IMR-90 (cell line): ENCODE measurements around the gene BCL2L1.

Experiments used
- BHLHE40 ChIP-seq: fragments of 150-350 bp; IDR thresholded peaks from 2 replicates; pipeline ENCODE4 v1.6.1; 2016; ENCODE audit warnings: mild to moderate bottlenecking, low read depth, low read length
- CEBPB ChIP-seq: IDR thresholded peaks from 2 replicates; pipeline ENCODE4 v1.6.1; 2012; ENCODE audit warnings: low read depth, low read length, improper control_type of control experiment
- CHD1 ChIP-seq: IDR thresholded peaks from 2 replicates; pipeline ENCODE4 v1.6.1; 2012; ENCODE audit warnings: low read depth, low read length, improper control_type of control experiment
- CTCF ChIP-seq: conservative IDR thresholded peaks from 2 replicates; pipeline ENCODE4 v1.5.1; 2012; ENCODE audit warnings: mild to moderate bottlenecking, low read depth, low read length, improper control_type of control experiment
- MXI1 ChIP-seq: IDR thresholded peaks from 2 replicates; pipeline ENCODE4 v1.6.1; 2012; ENCODE audit warnings: low read depth, mild to moderate bottlenecking, low read length, moderate library complexity, borderline replicate concordance
- NFE2L2 ChIP-seq: fragments of 150-350 bp; IDR thresholded peaks from 2 replicates; pipeline ENCODE4 v1.6.1; 2016; ENCODE audit warnings: low read depth, mild to moderate bottlenecking, low read length
- POLR2A ChIP-seq: IDR thresholded peaks from 2 replicates; pipeline ENCODE4 v1.6.1; 2012; ENCODE audit warnings: mild to moderate bottlenecking, low read depth, low read length
- RCOR1 ChIP-seq: IDR thresholded peaks from 2 replicates; pipeline ENCODE4 v1.6.1; 2012; ENCODE audit warnings: mild to moderate bottlenecking, low read length, improper control_type of control experiment; ENCODE audit not compliant: insufficient replicate concordance
- SMC3 ChIP-seq: fragments of 150-350 bp; IDR thresholded peaks from 2 replicates; pipeline ENCODE4 v1.6.1; 2016; ENCODE audit warnings: low read depth, mild to moderate bottlenecking, antibody characterized with exemption, low read length, moderate library complexity
- TF ChIP-seq, protein P1 (sequence below): fragments of 150-350 bp; IDR thresholded peaks from 2 replicates; pipeline ENCODE4 v1.6.1; 2017; ENCODE audit warnings: mild to moderate bottlenecking, antibody characterized with exemption, low read length, low read depth
- TF ChIP-seq, protein P2 (sequence below): fragments of 150-350 bp; IDR thresholded peaks from 2 replicates; pipeline ENCODE4 v1.6.1; 2016; ENCODE audit warnings: low read depth, mild to moderate bottlenecking, low read length, moderate library complexity, borderline replicate concordance

DNA sequence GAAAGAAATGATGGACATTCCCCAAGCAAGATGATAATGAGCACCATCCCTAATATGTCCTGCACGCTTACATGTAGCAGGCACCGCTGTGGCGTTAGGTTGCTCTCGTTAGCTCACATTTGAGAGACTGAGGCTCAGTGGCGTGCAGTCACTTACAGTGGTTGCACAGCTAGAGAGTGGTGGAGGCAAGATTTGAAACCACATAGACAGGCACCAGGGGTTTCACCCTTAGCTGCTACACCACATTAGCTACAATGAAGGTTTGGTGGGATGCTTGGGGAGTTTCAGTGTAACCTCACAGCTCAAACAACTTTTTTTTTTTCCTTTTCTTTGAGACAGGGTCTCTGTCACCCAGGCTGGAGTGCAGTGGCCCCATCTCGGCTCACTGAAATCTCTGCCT lies 81.3 kb downstream of the BCL2L1 start:
- TF ChIP-seq, protein P1, sequence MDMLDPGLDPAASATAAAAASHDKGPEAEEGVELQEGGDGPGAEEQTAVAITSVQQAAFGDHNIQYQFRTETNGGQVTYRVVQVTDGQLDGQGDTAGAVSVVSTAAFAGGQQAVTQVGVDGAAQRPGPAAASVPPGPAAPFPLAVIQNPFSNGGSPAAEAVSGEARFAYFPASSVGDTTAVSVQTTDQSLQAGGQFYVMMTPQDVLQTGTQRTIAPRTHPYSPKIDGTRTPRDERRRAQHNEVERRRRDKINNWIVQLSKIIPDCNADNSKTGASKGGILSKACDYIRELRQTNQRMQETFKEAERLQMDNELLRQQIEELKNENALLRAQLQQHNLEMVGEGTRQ: no peak
- TF ChIP-seq CTCF (no peak), BHLHE40 (no peak), RCOR1 (no peak), SMC3 (no peak), POLR2A (no peak), CEBPB (no peak), CHD1 (no peak), NFE2L2 (no peak), MXI1 (no peak)
- TF ChIP-seq, protein P2, sequence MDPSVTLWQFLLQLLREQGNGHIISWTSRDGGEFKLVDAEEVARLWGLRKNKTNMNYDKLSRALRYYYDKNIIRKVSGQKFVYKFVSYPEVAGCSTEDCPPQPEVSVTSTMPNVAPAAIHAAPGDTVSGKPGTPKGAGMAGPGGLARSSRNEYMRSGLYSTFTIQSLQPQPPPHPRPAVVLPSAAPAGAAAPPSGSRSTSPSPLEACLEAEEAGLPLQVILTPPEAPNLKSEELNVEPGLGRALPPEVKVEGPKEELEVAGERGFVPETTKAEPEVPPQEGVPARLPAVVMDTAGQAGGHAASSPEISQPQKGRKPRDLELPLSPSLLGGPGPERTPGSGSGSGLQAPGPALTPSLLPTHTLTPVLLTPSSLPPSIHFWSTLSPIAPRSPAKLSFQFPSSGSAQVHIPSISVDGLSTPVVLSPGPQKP: no peak
